GM12873 (cell line): ENCODE data around the gene ST6GALNAC5.

Source experiments
- TF ChIP-seq, protein P1 (sequence below): IDR thresholded peaks from 2 replicates; pipeline ENCODE4 v1.5.1; 2012; ENCODE audit warnings: low read depth, mild to moderate bottlenecking, moderate library complexity, low read length, control low read depth; ENCODE audit not compliant: insufficient read depth; ENCODE audit errors: missing control alignments

The ST6GALNAC5 gene

DNA sequence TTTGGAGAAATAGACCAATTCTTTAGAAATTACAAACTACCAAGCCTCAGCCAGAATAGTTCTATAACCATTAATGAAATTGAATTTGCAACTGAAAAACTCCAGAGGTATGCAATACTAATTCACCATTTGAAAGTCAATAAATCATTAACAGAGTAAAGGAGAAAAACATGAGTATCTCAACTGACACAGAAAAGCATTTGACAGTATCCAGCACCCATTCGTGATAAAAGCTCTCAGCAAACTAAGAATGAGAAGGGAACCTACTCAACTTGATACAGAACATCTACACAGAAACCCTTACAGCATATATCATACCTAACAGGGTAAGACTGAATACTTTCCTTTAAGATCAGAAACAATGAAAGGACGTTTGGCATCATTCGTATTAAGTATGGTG is 54.3 kb downstream of the ST6GALNAC5 start:
- TF ChIP-seq, protein P1, sequence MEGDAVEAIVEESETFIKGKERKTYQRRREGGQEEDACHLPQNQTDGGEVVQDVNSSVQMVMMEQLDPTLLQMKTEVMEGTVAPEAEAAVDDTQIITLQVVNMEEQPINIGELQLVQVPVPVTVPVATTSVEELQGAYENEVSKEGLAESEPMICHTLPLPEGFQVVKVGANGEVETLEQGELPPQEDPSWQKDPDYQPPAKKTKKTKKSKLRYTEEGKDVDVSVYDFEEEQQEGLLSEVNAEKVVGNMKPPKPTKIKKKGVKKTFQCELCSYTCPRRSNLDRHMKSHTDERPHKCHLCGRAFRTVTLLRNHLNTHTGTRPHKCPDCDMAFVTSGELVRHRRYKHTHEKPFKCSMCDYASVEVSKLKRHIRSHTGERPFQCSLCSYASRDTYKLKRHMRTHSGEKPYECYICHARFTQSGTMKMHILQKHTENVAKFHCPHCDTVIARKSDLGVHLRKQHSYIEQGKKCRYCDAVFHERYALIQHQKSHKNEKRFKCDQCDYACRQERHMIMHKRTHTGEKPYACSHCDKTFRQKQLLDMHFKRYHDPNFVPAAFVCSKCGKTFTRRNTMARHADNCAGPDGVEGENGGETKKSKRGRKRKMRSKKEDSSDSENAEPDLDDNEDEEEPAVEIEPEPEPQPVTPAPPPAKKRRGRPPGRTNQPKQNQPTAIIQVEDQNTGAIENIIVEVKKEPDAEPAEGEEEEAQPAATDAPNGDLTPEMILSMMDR: no peak

DNA sequence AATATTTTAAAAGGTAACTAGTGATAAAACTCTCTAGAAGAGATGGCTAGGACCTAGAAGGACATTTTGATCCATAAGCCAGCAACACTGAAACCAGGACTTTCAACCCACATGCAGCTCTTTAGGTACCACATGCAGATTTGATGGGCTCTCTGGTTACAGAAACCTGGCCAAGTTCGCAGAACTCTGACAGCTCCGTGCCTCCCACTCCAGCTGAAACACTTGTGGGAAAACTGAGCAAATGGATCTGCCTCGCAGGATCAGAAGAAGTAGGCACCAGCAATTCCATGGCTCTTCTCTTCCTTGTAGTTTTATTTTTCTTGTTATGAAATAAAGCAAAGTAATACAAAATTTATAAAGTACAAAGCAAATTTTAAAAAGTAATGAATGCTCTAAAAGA is 58.5 kb downstream of the ST6GALNAC5 start:
- TF ChIP-seq, protein P1: no peak

DNA sequence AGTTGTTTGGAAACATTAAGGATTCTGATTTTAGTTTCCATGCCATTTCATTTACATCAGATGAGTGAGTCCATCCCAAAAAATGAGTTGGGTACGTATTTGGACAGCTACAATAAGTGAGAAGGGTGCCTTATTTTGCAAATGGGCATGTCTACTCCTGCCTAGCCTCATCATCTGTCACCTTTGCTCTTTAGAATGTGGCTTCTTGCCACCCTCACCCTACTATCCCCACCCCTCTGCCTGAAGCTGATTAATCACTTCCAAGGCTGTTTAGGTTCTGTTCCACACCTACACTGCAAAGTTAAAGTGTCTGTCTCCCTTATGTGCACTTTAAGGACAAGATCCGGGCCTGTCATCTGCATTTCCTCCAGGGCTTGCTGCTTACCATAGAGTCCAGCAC is 61.2 kb downstream of the ST6GALNAC5 start:
- TF ChIP-seq, protein P1: no peak

DNA sequence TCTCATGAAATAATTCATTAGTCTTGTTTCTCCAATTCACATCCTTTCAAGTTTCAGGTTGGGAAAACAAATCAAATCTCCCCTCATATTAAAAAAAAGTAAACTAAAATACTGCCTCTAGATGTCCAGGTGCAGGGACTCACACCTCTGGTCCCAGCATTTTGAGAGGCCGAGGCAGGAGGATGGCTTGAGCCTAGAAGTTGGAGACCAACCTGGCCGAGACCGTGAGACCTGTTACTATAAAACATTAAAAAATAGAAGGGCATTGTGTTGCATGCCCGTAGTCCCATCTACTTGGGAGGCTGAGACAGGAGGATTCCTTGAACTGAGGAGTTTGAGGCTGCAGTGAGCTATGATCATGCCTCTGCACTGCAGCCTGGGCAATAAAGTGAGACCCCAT is 61.9 kb downstream of the ST6GALNAC5 start:
- TF ChIP-seq, protein P1: no peak

DNA sequence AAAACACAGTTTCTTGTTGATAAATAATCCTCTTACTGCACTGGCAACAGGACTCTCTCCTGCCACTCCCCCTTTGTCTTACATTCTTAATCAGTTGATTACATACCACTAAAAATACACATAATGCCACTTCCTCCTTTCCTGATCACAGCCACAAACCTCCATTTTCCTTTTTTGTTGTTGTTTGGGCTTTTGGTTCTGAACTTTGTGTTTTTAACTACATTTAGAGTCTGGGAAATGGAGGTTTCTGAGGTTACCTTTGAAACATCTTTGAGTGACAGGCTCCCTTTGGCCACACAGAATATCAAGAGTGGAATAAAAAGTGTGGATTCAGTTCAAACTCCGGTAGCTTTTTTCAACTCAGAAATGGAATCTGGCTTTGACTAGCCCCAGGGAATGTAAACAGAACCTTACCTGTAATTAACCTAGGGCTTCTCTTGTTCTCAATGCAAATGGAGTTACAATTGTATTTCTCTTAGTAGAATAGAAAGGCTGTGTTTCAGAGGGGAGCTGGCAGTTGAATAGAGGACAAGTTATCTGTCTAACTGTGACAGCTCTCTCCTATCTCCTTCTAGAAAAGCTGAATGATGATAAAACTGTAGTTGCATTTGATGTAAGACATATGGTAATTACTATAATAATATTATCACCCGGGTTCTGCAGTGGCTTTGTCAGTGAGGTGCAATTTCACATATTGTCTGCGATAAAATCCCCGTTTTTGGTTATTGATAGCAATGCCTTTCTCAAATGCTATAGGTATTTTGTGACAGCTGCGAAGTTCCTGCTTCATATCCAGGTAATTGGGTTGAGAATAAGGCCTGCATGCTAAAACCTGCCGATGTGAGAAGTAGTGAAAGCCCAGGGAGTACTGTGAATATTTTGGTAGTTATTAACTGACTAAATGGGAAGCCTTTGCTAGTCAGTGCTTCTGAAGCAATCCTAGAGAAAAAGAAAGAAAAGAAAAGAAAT is 66.9 kb downstream of the ST6GALNAC5 start:
- TF ChIP-seq, protein P1: no peak

DNA sequence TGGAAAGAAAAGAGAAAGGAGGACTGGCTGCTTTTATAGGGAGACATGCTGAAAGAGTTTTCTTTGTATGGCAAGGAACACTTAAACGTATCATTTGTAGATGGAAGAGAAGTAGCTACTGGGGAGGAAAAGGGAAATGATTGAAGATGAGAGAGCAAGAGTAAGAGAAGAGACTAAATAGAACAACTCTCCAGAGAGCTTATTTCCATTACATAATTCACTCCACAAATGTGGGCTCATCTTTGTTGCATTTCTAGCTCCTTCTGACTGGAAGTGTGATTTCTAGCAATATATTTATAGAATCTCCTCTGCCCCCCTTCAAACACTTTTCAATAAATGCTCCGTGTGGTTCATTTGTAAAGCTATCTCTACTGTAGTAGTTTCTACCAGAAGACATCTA is 71.0 kb downstream of the ST6GALNAC5 start:
- TF ChIP-seq, protein P1: no peak

DNA sequence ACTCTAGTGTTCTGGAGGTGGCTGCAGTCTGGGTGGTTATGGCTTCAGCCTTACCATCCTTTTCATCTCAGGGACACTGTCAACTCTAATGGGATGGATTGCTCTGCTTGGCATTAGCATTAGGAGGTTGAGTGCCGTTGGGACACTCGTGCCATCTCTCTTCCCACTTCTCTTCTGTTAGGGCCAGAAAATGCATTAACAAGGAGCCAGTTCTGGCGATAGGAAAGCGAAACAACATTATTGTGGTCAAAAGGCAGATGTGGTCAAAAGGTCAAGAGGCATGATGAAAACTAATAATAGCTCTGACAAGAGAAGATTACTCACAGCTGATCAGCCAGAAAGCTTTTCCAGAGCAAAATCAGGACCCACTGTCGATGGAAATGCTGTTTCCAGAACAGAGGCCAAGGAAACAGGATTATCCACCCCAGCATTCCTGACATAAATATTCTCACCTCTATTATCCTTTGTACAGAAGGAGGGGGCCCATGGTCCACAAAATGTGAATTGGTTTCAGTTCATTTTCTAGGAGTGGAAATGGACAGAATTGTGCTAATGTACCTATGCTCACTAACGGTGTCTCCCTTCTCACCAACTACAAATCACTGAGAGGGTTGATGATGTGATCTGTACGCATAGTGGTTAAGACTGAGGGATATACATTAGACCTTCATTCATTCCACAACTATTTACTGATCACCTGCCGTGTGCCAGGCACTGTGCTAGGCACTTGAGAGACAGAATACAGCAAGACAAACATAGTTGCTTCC is 72.0 kb downstream of the ST6GALNAC5 start:
- TF ChIP-seq, protein P1: no peak
